ENCODE measurements around the gene S100A8.

- TF ChIP-seq, protein P1, sequence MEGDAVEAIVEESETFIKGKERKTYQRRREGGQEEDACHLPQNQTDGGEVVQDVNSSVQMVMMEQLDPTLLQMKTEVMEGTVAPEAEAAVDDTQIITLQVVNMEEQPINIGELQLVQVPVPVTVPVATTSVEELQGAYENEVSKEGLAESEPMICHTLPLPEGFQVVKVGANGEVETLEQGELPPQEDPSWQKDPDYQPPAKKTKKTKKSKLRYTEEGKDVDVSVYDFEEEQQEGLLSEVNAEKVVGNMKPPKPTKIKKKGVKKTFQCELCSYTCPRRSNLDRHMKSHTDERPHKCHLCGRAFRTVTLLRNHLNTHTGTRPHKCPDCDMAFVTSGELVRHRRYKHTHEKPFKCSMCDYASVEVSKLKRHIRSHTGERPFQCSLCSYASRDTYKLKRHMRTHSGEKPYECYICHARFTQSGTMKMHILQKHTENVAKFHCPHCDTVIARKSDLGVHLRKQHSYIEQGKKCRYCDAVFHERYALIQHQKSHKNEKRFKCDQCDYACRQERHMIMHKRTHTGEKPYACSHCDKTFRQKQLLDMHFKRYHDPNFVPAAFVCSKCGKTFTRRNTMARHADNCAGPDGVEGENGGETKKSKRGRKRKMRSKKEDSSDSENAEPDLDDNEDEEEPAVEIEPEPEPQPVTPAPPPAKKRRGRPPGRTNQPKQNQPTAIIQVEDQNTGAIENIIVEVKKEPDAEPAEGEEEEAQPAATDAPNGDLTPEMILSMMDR (IDR thresholded peaks at IDR 0.05), result no peak
- TF ChIP-seq EP300 (IDR thresholded peaks at IDR 0.05) (no peak), POLR2AphosphoS5 (IDR thresholded peaks at IDR 0.05) (no peak)
Measured at GRCh38 chr1:153428791-153429190, 37.9 kb upstream of the S100A8 start.

Measured in suprapubic skin (tissue), 4 donors.